Activated CD4-positive, alpha-beta T cell treated with anti-CD3 and anti-CD28 coated beads for 36 hours (primary cell): ENCODE results near the gene AAK1. TPM values are rescaled to one million over a fixed set of nuclear protein-coding genes. Genes with fewer than 3 reads are reported as not detected.
A peak's percentile ranks its signal among the peaks of the same experiment; 100 is the strongest.
"Not testable (repeated sequence)": the region's sequence is repeated elsewhere in the genome, so short reads cannot be mapped to it uniquely, and the experiment has no call there.

Experiments used
- ATAC-seq: fragments of 200-7000 bp; cut with Tn5 transposase; one replicate; pipeline ENCODE4 v1.10.0; 2021; ENCODE audit warnings: mild to moderate bottlenecking, moderate library complexity
- CTCF ChIA-PET: fragments of 350-600 bp; sonication (Branson Sonifier 250); formaldehyde crosslinking; loops from one replicate; lab custom pipeline; 2021; ENCODE audit warnings: antibody characterized with exemption; lab: Charles Lee
- POLR2A ChIA-PET: fragments of 350-600 bp; sonication (Branson Sonifier 250); formaldehyde crosslinking; loops from one replicate; lab custom pipeline; 2021; ENCODE audit warnings: antibody characterized with exemption, inconsistent platforms; lab: Charles Lee
- DNase-seq: peaks from one replicate; pipeline ENCODE4 v3.0.0-alpha.2; 2020
- H3K27ac Mint-ChIP-seq: one replicate; pipeline ENCODE4 v1.8.0; 2021; ENCODE audit warnings: mixed read lengths
- H3K27me3 Mint-ChIP-seq: one replicate; pipeline ENCODE4 v1.8.0; 2021; ENCODE audit warnings: mixed read lengths
- H3K36me3 Mint-ChIP-seq: one replicate; pipeline ENCODE4 v1.8.0; 2021; ENCODE audit warnings: low read depth, mixed read lengths
- H3K4me1 Mint-ChIP-seq: one replicate; pipeline ENCODE4 v1.8.0; 2021; ENCODE audit warnings: mixed read lengths
- H3K4me3 Mint-ChIP-seq: one replicate; pipeline ENCODE4 v1.8.0; 2021; ENCODE audit warnings: mild to moderate bottlenecking, moderate library complexity, mixed read lengths
- H3K9me3 Mint-ChIP-seq: one replicate; pipeline ENCODE4 v1.8.0; 2021; ENCODE audit warnings: low read depth, mixed read lengths
- intact Hi-C, 2 experiments: fragments of 100-400 bp; cut with DNase I in 1 of 2; cut with micrococcal nuclease in 1 of 2; formaldehyde crosslinking; loops; one replicate each; pipeline versions ENCODE4 v1.14.2 to v1.15.1; 2022 to 2024; cut with DNase I, micrococcal nuclease
- total RNA-seq, 2 experiments: library from RNA; stranded (reverse); gene quantifications; one replicate each; pipeline ENCODE4 v1.2.3, GENCODE V29; 2021

The AAK1 gene
- total RNA-seq, 2 experiments from 2014 or later: 95.9 to 104 TPM

- H3K4me3 Mint-ChIP-seq: no peak overlapping the region
- no peaks in the 10 kb centered on the region for H3K27me3 Mint-ChIP-seq
- ChIA-PET POLR2A (interaction anchor here (0.8 kb wide), 1 partner anchor 8 kb away, joined by 3 read pairs; no protein-coding TSS in a partner anchor), CTCF (interaction anchor here (1.0 to 1.4 kb wide), 3 partner anchors 9 to 53 kb away, joined by 3 to 11 read pairs (median 5); no protein-coding TSS in a partner anchor)
- ATAC-seq (no peak), DNase-seq (no peak)
- H3K4me1 Mint-ChIP-seq: peaks cover 35% of the 10 kb centered on the region
- intact Hi-C loops: loop anchor here in 1 of 2 experiments (5.0 kb wide), 2 partner anchors 36 to 94 kb away; no protein-coding TSS in a partner anchor
- H3K9me3 Mint-ChIP-seq: peaks cover 10% of the 10 kb centered on the region
- peaks cover 36% of the 10 kb centered on the region for H3K36me3 Mint-ChIP-seq
- H3K27ac Mint-ChIP-seq: no peak overlapping the region
Observed at GRCh38 chr2:69618362-69618761, 25.2 kb downstream of the AAK1 start.

GRCh38 chr2:69617744-69618143 is 25.8 kb downstream of the AAK1 start:
- intact Hi-C loops: loop anchor here in 1 of 2 experiments (2.0 to 5.0 kb wide), 4 partner anchors 17 to 95 kb away; no protein-coding TSS in a partner anchor
- POLR2A ChIA-PET: interaction anchor here (0.8 kb wide), 1 partner anchor 9 kb away, joined by 3 read pairs; no protein-coding TSS in a partner anchor
- ATAC-seq (no peak), DNase-seq (no peak)
- Mint-ChIP-seq H3K4me3 (no peak overlapping the region), H3K27ac (no peak overlapping the region), H3K9me3 (peaks cover 8% of the 10 kb centered on the region), H3K36me3 (peaks cover 36% of the 10 kb centered on the region), H3K4me1 (peaks cover 35% of the 10 kb centered on the region), H3K27me3 (no peaks in the 10 kb centered on the region)
- CTCF ChIA-PET: interaction anchor here (0.7 to 1.4 kb wide), 4 partner anchors 10 to 66 kb away, joined by 3 to 11 read pairs (median 4); no protein-coding TSS in a partner anchor

- Mint-ChIP-seq H3K4me3 (peak overlapping the region; percentile 11), H3K4me1 (peaks cover 41% of the 10 kb centered on the region), H3K9me3 (peaks cover 5% of the 10 kb centered on the region), H3K36me3 (peaks cover 39% of the 10 kb centered on the region), H3K27me3 (no peaks in the 10 kb centered on the region), H3K27ac (peak overlapping the region; percentile 73)
- intact Hi-C loops: loop anchor here in 1 of 2 experiments (2.0 to 5.0 kb wide), 4 partner anchors 16 to 96 kb away; no protein-coding TSS in a partner anchor
- ATAC-seq: peak; percentile 30
- ChIA-PET POLR2A (no interaction called here), CTCF (interaction anchor here (1.2 kb wide), 1 partner anchor 51 kb away, joined by 4 read pairs; no protein-coding TSS in a partner anchor)
- peak; percentile 65 for DNase-seq
Observed at GRCh38 chr2:69616755-69617154, 26.8 kb downstream of the AAK1 start.

- CTCF ChIA-PET: interaction anchor here (0.7 to 1.6 kb wide), 6 partner anchors 8 to 240 kb away, joined by 3 to 5 read pairs (median 4); no protein-coding TSS in a partner anchor
- peak overlapping the region; percentile 63 for H3K27ac Mint-ChIP-seq
Observed at GRCh38 chr2:69615969-69616368, 27.6 kb downstream of the AAK1 start.

GRCh38 chr2:69615078-69615625 is 28.4 kb downstream of the AAK1 start:
- Mint-ChIP-seq H3K9me3 (peaks cover 11% of the 10 kb centered on the region), H3K4me1 (peaks cover 52% of the 10 kb centered on the region), H3K27ac (peak overlapping the region; percentile 63), H3K4me3 (no peak overlapping the region), H3K36me3 (peaks cover 50% of the 10 kb centered on the region), H3K27me3 (no peaks in the 10 kb centered on the region)
- CTCF ChIA-PET: interaction anchor here (0.7 to 1.6 kb wide), 5 partner anchors 9 to 239 kb away, joined by 3 to 5 read pairs (median 4); no protein-coding TSS in a partner anchor
- intact Hi-C loops: loop anchor here in 1 of 2 experiments (5.0 kb wide), 2 partner anchors 33 to 97 kb away; no protein-coding TSS in a partner anchor
- DNase-seq (no peak), ATAC-seq (no peak)
- POLR2A ChIA-PET: interaction anchor here (0.5 kb wide), 1 partner anchor 249 kb away, joined by 9 read pairs; no protein-coding TSS in a partner anchor

More at GRCh38 chr2:69615969-69616368, 27.6 kb downstream of the AAK1 start:
- Mint-ChIP-seq H3K36me3 (peaks cover 44% of the 10 kb centered on the region), H3K9me3 (peaks cover 7% of the 10 kb centered on the region), H3K4me3 (no peak overlapping the region), H3K27me3 (no peaks in the 10 kb centered on the region), H3K4me1 (peaks cover 47% of the 10 kb centered on the region)
- DNase-seq (no peak), ATAC-seq (no peak)
- intact Hi-C loops: loop anchor here in 1 of 2 experiments (2.0 to 5.0 kb wide), 4 partner anchors 15 to 96 kb away; no protein-coding TSS in a partner anchor
- POLR2A ChIA-PET: no interaction called here

GRCh38 chr2:69612707-69613106 is 30.8 kb downstream of the AAK1 start:
- H3K36me3 Mint-ChIP-seq: peaks cover 59% of the 10 kb centered on the region
- no peaks in the 10 kb centered on the region for H3K27me3 Mint-ChIP-seq
- ChIA-PET CTCF (interaction anchor here (0.6 to 1.6 kb wide), 7 partner anchors 9 to 204 kb away, joined by 3 to 6 read pairs (median 3); no protein-coding TSS in a partner anchor), POLR2A (no interaction called here)
- peaks cover 66% of the 10 kb centered on the region for H3K4me1 Mint-ChIP-seq
- H3K27ac Mint-ChIP-seq: peak overlapping the region; percentile 44
- H3K4me3 Mint-ChIP-seq: no peak overlapping the region
- peaks cover 12% of the 10 kb centered on the region for H3K9me3 Mint-ChIP-seq
- peak; percentile 20 for ATAC-seq
- DNase-seq: no peak
- intact Hi-C loops: no loop called here

GRCh38 chr2:69612200-69612599 is 31.3 kb downstream of the AAK1 start:
- peaks cover 12% of the 10 kb centered on the region for H3K9me3 Mint-ChIP-seq
- H3K36me3 Mint-ChIP-seq: peaks cover 61% of the 10 kb centered on the region
- H3K27me3 Mint-ChIP-seq: no peaks in the 10 kb centered on the region
- no peak overlapping the region for H3K27ac Mint-ChIP-seq
- intact Hi-C loops: no loop called here
- peaks cover 71% of the 10 kb centered on the region for H3K4me1 Mint-ChIP-seq
- H3K4me3 Mint-ChIP-seq: no peak overlapping the region
- no peak for ATAC-seq
- POLR2A ChIA-PET: no interaction called here
- CTCF ChIA-PET: interaction anchor here (1.5 kb wide), 1 partner anchor 16 kb away, joined by 6 read pairs; no protein-coding TSS in a partner anchor
- no peak for DNase-seq

- Mint-ChIP-seq H3K36me3 (peaks cover 58% of the 10 kb centered on the region), H3K4me3 (no peak overlapping the region)
- intact Hi-C loops: no loop called here
Observed at GRCh38 chr2:69608109-69608508, 35.4 kb downstream of the AAK1 start.

GRCh38 chr2:69606771-69607170 is 36.8 kb downstream of the AAK1 start:
- H3K27me3 Mint-ChIP-seq, POLR2A ChIA-PET, intact Hi-C loops, H3K4me3 Mint-ChIP-seq, ATAC-seq, DNase-seq: not testable (repeated sequence)
- peaks cover 51% of the 10 kb centered on the region for H3K36me3 Mint-ChIP-seq
- peak overlapping the region; percentile 39 for H3K27ac Mint-ChIP-seq
- H3K9me3 Mint-ChIP-seq: peaks cover 17% of the 10 kb centered on the region
- CTCF ChIA-PET: interaction anchor here (0.6 kb wide), 1 partner anchor 56 kb away, joined by 3 read pairs; no protein-coding TSS in a partner anchor
- peaks cover 83% of the 10 kb centered on the region for H3K4me1 Mint-ChIP-seq

More at GRCh38 chr2:69608109-69608508, 35.4 kb downstream of the AAK1 start:
- ATAC-seq (peak; percentile 43), DNase-seq (no peak)
- H3K9me3 Mint-ChIP-seq: peaks cover 18% of the 10 kb centered on the region
- peak overlapping the region; percentile 10 for H3K27ac Mint-ChIP-seq
- H3K27me3 Mint-ChIP-seq: no peaks in the 10 kb centered on the region
- peaks cover 84% of the 10 kb centered on the region for H3K4me1 Mint-ChIP-seq
- POLR2A ChIA-PET: no interaction called here
- CTCF ChIA-PET: interaction anchor here (0.9 to 1.0 kb wide), 2 partner anchors 24 to 115 kb away, joined by 3 read pairs; no protein-coding TSS in a partner anchor

GRCh38 chr2:69605284-69605683 is 38.3 kb downstream of the AAK1 start:
- peaks cover 12% of the 10 kb centered on the region for H3K9me3 Mint-ChIP-seq
- H3K27me3 Mint-ChIP-seq: no peaks in the 10 kb centered on the region
- ChIA-PET POLR2A (no interaction called here), CTCF (interaction anchor here (1.5 kb wide), 1 partner anchor 109 kb away, joined by 6 read pairs; no protein-coding TSS in a partner anchor)
- H3K36me3 Mint-ChIP-seq: peaks cover 49% of the 10 kb centered on the region
- peaks cover 88% of the 10 kb centered on the region for H3K4me1 Mint-ChIP-seq
- intact Hi-C loops: no loop called here
- no peak overlapping the region for H3K4me3 Mint-ChIP-seq
- no peak overlapping the region for H3K27ac Mint-ChIP-seq
- DNase-seq (no peak), ATAC-seq (no peak)

- POLR2A ChIA-PET: no interaction called here
Observed at GRCh38 chr2:69604836-69605235, 38.7 kb downstream of the AAK1 start.

More at GRCh38 chr2:69604836-69605235, 38.7 kb downstream of the AAK1 start:
- no peak overlapping the region for H3K4me3 Mint-ChIP-seq
- no peak for DNase-seq
- intact Hi-C loops: no loop called here
- no peak for ATAC-seq
- peak overlapping the region; percentile 44 for H3K27ac Mint-ChIP-seq
- peaks cover 10% of the 10 kb centered on the region for H3K9me3 Mint-ChIP-seq
- H3K4me1 Mint-ChIP-seq: peaks cover 90% of the 10 kb centered on the region
- CTCF ChIA-PET: interaction anchor here (1.0 to 2.9 kb wide), 6 partner anchors 9 to 109 kb away, joined by 4 to 11 read pairs (median 4); no protein-coding TSS in a partner anchor
- H3K36me3 Mint-ChIP-seq: peaks cover 48% of the 10 kb centered on the region
- no peaks in the 10 kb centered on the region for H3K27me3 Mint-ChIP-seq
